Mucosa of descending colon (tissue), 3 donors: ENCODE measurements around the gene FRMD8. TPM values are rescaled to one million over a fixed set of nuclear protein-coding genes. Genes with fewer than 3 reads are reported as not detected.

Source experiments
- ATAC-seq: fragments of 200-7000 bp; cut with Tn5 transposase; one replicate; pipeline ENCODE4 v1.9.1; 2020; ENCODE audit warnings: mild to moderate bottlenecking, moderate library complexity
- DNase-seq, 3 donors: peaks; one replicate each; pipeline ENCODE4 v3.0.0-alpha.2; 2020
- H3K36me3 ChIP-seq: fragments of 200-600 bp; one replicate; pipeline ENCODE4 v1.8.0; 2021; ENCODE audit warnings: low read depth, mild to moderate bottlenecking
- H3K4me1 ChIP-seq: fragments of 200-600 bp; one replicate; pipeline ENCODE4 v1.8.0; 2021; ENCODE audit warnings: low read depth, mild to moderate bottlenecking
- H3K4me3 ChIP-seq: fragments of 200-600 bp; one replicate; pipeline ENCODE4 v1.8.0; 2021; ENCODE audit warnings: mild to moderate bottlenecking
- H3K9me3 ChIP-seq: fragments of 200-600 bp; one replicate; pipeline ENCODE4 v1.8.0; 2021; ENCODE audit warnings: mild to moderate bottlenecking
- intact Hi-C, 2 donors: fragments of 100-400 bp; cut with DNase I in 1 of 2; cut with micrococcal nuclease in 1 of 2; formaldehyde crosslinking; loops; one replicate each; pipeline versions ENCODE4 v1.11.0 to v1.11.1; 2022; cut with DNase I, micrococcal nuclease
- total RNA-seq, 3 donors: library from RNA; stranded (reverse); fragmentation: NEBNext Ultra II Directional in 2 of 3; extraction: Animal tissue kit (Norgen Biotek cat#: 25700) in 2 of 3; gene quantifications; one replicate each; pipeline versions ENCODE4 v1.2.1 to v1.2.4, GENCODE V29; 2021 to 2023
- TF ChIP-seq, protein P1 (sequence below): fragments of 200-600 bp; IDR thresholded peaks from one replicate; pipeline ENCODE4 v1.8.0; 2022; ENCODE audit warnings: antibody characterized with exemption, mild to moderate bottlenecking
- donor health status: DM: no; HTN: no; CAD: no; lungs with moderate emphysema.
- donor health status: DM: no; HTN: no; CAD: no.
- donor health status: DM: no; HTN: yes; CAD: no.

Gene FRMD8
- total RNA-seq, 3 donors from 2014 or later: 27.1 to 44.1 (median 42.3) TPM

DNA sequence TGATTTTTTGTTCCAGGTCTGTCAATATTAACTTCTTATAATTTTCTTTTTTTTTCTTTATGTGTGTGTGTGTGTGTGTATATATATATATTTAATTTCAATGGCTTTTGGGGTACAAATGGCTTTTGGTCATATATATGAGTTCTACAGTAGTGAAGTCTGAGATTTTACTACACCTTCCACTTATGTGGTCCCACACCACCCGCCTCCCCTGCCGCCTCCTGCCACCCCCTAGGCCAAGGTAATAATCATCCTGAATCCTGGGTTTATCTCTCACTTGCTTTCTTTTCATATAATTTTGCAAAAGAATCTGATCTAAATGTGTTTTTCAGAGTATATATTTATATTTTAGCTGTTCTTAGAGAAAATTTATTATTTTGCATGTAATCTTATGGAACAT lies 47.2 kb downstream of the FRMD8 start:
- Histone ChIP-seq H3K36me3 (no peaks in the 10 kb centered on the region), H3K4me3 (no peak overlapping the region), H3K9me3 (no peaks in the 10 kb centered on the region), H3K4me1 (peaks cover 21% of the 10 kb centered on the region)
- ATAC-seq (no peak), DNase-seq (no peak)
- intact Hi-C loops: no loop called here
- TF ChIP-seq, protein P1, sequence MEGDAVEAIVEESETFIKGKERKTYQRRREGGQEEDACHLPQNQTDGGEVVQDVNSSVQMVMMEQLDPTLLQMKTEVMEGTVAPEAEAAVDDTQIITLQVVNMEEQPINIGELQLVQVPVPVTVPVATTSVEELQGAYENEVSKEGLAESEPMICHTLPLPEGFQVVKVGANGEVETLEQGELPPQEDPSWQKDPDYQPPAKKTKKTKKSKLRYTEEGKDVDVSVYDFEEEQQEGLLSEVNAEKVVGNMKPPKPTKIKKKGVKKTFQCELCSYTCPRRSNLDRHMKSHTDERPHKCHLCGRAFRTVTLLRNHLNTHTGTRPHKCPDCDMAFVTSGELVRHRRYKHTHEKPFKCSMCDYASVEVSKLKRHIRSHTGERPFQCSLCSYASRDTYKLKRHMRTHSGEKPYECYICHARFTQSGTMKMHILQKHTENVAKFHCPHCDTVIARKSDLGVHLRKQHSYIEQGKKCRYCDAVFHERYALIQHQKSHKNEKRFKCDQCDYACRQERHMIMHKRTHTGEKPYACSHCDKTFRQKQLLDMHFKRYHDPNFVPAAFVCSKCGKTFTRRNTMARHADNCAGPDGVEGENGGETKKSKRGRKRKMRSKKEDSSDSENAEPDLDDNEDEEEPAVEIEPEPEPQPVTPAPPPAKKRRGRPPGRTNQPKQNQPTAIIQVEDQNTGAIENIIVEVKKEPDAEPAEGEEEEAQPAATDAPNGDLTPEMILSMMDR: no peak

DNA sequence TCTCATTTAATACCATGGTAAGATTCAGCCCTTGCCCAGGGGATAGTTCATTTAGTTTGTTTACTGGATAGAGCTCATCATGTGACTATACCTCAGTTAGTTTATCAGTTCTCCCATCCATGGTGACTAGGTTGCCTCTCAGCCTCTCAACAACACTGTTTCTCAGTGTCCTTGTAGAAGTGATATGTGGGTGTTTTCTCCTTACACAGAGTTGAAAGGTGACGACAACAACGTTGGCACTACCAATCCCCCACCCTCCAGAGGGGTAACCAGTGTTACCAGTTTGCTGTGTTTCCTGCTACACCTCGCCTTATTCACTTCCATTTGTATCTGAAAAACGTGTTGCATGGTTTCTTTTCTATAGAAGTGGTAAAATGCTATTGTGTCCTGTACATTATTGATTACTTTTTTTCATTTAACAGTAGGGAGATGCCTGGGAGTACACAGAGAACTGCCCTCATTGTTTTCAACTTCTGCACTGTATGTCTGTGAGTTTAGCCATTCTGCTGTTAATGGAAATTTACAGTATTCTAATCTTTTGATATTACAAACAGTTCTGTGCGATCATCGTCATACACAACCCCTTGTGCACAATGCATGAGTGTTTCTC lies 47.7 kb downstream of the FRMD8 start:
- H3K9me3 ChIP-seq: no peaks in the 10 kb centered on the region
- no peak overlapping the region for H3K4me3 ChIP-seq
- TF ChIP-seq, protein P1: no peak
- no peaks in the 10 kb centered on the region for H3K36me3 ChIP-seq
- DNase-seq (no peak), ATAC-seq (no peak)
- intact Hi-C loops: no loop called here
- H3K4me1 ChIP-seq: peaks cover 18% of the 10 kb centered on the region

DNA sequence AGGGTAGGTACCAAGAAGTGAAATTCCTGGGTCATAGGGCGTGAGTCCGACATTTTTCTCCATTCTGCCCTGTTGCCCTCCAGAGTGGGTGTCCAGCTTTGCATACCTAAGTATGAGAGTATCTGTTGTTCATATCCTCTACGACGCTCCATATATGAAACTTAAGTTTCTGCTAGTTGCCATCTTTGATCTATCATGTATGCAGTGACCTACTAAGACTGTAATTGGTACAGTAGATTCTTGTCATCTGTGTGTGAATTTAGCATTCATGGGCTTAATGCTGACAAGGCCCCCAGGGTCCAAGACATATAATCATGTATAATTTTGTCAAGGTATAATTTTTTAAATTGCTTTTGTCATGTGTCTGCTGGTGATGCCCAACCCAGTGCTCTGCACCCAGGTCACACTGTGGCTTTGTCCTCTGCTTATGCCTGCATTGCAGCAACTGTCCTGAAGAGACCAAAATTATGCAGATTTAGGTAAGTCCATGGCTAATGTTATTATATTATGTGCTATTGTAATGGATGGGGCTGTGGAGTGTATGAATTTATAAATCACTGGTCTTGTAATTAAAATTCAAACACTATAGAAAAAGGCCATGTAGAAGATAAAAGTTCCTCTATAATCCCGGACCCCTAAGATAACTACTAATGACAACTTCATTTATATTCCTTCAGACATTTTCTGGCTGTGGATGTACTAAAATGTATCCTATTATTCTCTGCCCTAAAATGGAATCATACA lies 48.4 kb downstream of the FRMD8 start:
- ATAC-seq (no peak), DNase-seq (no peak)
- intact Hi-C loops: no loop called here
- Histone ChIP-seq H3K4me1 (peaks cover 17% of the 10 kb centered on the region), H3K4me3 (no peak overlapping the region), H3K9me3 (no peaks in the 10 kb centered on the region), H3K36me3 (no peaks in the 10 kb centered on the region)
- TF ChIP-seq, protein P1: no peak

DNA sequence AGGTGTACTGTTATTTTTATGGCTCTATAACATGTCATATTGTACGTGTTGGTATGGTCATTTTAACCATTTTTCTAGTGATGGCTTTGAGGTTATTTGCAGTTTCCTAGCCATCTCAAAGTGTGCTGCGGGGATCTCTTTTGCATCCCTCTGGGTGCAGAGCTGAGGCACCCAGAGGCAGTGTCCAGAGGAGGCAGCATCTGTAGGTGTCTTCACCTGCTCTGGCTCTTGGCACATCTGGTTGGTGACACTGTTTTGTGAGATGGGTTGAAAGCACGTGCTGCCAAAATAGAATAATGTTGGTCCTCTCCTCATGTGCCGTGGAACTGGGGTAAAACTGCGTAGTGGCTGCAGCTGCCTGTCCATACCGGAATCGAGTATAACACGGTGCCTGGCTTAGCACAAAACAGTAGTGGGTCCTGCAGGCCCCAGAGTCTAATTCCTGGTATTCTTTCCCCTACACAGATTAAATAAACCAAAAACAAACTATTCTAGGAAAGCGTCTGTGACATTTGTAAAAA lies 49.0 kb downstream of the FRMD8 start:
- TF ChIP-seq, protein P1: no peak
- DNase-seq: peak in 1 of 3 donors; percentile 9
- no peak overlapping the region for H3K4me3 ChIP-seq

DNA sequence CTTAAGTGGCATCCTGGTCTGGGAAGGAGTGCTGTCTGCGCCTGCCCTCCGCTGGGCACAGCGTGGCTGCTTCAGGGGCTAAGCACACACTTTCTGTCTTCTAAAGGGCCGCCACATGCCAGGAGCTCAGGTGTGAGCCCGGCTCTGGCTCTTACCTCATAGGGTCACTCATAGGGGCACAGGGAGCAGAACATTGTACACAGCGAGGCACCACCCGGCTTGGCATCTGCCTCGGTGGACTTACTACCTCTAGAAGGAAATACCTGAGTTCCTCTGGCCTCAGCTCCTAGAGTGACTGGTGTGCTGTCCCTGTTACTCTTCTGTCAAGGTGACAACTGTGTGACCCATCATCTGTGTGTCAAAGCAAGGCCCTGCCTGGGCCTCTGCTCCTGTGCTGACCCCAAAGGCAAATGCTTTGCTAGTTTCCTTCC lies 49.6 kb downstream of the FRMD8 start:
- intact Hi-C loops: no loop called here
- H3K4me3 ChIP-seq: no peak overlapping the region
- H3K36me3 ChIP-seq: no peaks in the 10 kb centered on the region
- H3K4me1 ChIP-seq: peaks cover 22% of the 10 kb centered on the region
- no peaks in the 10 kb centered on the region for H3K9me3 ChIP-seq
- peak in 2 of 3 donors; percentile 29 to 53 for DNase-seq
- ATAC-seq: peak; percentile 17
- TF ChIP-seq, protein P1: no peak

More for the DNA sequence above, 49.0 kb downstream of the FRMD8 start:
- ATAC-seq: no peak
- Histone ChIP-seq H3K4me1 (peaks cover 22% of the 10 kb centered on the region), H3K36me3 (no peaks in the 10 kb centered on the region), H3K9me3 (no peaks in the 10 kb centered on the region)
- intact Hi-C loops: no loop called here
